ENCODE results near the gene WDR82.
A peak's percentile ranks its signal among the peaks of the same experiment; 100 is the strongest.

Gene WDR82, protein sequence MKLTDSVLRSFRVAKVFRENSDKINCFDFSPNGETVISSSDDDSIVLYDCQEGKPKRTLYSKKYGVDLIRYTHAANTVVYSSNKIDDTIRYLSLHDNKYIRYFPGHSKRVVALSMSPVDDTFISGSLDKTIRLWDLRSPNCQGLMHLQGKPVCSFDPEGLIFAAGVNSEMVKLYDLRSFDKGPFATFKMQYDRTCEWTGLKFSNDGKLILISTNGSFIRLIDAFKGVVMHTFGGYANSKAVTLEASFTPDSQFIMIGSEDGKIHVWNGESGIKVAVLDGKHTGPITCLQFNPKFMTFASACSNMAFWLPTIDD

DNA sequence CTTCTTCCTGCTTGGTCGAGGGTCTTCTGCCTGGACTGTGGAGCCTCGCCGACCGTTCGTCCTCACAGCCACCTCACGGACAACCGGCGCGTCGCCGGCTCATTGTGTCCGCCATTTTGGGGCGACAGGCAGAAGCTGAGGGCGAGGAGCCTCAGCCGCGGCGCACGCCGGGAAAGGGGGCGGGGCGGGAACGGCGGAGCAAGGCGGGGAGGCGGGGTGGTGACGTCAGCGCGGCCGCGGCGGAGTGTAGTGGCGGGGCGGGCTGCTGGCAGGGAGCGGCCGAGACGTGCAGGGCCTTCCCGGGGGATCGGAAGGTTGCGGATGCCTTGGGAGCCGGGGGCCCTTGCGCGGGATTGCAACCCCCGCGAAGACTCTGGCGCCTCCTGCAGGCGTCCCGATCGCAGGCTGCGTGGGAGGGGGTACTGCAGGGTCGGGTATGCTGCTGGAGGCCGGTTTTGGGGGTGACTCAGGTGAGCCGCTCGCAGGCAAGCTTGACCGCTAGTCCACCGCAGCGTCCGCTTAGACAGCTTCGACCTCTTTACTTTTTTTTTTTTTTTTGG is at the start of gene WDR82:
Gene WDR82 (minus strand): TSS at position 140 of the 560 bp plus-strand sequence. CDS start 288 bp downstream, outside the sequence.
- DNase-seq (ENCODE audit: low read depth), result peak; percentile 88

DNA sequence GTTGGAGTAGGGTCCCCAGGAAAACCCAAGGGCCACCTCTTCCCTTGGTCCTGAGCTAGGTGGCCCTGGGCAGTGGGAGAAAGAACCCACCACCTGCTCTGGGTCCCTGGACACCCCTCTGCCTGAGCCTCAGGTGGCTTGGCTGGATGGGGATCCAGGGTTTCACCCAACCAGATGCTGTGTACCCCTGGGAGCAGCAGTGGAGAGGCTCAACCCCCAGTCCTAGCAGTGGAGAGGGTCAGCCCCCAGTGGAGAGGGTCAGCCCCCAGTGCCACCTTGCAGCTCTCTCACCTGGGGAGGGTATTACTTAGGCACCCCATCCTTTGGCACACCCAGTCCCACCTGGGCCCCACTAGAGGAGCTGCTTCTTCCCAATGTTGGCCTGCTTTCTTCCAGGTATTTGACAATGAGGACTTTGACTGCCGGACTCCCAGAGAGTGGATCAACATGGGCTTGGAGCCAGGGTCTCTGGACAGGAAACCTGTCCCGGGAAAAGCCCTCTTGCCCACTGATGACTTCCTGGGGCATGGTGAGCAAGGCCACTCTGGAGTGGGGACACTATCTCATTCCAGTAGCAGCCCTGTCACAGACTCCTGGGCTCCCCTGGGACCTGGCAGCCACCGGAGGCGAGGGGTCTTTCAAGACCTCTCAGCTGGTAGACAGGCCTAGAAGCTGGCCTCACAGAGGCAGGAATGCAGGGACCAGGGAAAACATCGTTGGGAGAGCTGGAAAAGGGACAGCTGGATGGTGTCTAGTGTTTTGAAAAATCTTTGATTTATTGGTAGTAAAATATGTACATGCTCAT is 49.2 kb upstream of the WDR82 start:
- DNase-seq (ENCODE audit: low read depth), result no peak

DNA sequence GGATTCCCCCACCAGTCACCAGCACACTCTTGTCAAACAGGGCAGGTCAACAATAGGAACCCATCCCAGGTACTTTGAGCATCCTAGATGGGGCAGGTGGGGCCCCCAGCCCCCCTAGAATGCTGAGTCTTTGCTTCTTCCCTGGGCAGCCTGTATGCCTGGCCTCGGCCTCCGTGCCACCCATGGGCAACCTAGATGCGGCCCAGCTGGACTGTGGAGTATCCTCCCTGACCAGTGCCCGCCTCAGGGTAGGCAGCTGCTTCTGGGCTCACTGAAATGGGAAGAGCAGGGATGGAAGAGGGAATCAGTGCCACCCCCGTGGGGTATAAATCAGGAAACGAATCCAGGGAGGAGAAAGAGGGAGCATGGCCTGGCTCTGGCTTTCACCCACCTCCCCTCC is 48.5 kb upstream of the WDR82 start:
- no peak for DNase-seq (ENCODE audit: low read depth)

DNA sequence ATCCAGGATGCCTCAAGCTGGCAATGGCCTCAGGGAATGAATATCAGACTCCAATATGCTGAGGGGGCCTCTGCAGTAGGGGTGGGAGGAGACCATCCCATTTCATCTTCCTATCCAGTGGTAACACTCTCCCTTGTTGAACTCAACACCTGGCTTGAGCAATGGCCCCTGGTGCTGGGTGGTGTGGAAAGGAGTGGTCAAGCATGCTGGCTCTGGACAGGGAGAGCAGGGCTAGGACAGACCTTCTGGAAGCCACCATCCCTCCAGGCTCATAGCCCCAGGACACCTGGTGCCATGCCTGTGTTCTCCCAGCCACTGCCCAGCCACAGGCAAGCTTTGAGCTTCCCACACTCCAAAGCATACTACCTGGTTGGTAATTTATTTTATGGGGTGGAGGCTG is 47.2 kb upstream of the WDR82 start:
- DNase-seq (ENCODE audit: low read depth), result no peak

DNA sequence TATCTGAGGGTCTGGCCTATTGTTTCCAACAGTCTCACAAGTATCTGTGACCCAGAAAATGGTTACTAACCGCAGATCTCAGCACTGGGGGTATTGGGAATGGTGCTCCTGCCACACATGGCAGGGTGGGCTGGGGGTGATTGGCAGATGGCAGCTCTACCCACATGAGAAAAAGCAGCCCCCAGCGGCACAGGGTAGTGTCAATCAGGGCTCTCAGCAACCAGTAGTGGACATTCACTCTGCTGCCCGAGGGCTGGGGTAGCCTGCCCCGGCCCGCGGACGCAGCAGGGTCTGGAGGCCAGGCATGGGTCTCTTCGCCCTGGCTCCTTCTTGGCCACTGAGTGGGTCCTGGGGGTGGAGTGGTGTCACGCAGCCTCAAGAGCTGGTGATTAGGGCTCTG is 46.2 kb upstream of the WDR82 start:
- no peak for DNase-seq (ENCODE audit: low read depth)

DNA sequence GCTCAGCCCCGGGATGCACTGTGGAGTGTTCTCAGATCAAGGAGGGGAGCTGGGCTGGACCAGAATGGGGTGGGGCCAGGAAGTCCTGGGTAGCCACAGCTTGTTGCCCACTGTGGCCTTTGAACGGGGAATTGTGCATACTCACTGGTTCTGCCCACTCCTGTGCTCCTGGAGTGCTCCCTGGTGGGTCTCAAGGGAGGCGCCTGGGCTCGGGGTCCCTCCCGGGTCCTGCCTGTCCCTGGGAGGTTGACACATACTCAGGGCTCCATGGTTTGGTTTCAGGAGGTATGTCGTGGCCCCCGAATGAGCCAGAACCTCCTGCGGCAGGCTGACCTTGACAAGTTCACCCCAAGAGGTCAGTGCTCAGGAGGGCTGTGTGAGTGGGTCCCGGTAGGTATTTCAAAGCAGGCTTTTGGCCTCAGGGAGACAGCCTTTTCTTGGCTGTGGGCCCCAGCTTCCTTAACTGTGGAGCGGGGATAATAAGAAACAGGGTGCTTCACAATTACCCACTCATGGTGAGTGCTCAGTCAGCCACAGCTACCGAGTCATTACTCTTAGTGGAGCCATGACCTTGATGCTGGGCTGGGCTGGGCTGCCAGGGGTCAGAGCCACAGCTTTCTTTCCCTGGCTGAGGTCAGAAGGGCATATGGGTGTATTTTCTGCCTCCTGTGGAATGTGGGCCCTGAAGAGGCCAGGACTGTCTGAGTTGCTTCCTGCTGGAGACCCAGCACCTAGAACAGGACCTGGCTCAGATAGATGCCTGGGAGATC is 45.3 kb upstream of the WDR82 start:
- no peak for DNase-seq (ENCODE audit: low read depth)

DNA sequence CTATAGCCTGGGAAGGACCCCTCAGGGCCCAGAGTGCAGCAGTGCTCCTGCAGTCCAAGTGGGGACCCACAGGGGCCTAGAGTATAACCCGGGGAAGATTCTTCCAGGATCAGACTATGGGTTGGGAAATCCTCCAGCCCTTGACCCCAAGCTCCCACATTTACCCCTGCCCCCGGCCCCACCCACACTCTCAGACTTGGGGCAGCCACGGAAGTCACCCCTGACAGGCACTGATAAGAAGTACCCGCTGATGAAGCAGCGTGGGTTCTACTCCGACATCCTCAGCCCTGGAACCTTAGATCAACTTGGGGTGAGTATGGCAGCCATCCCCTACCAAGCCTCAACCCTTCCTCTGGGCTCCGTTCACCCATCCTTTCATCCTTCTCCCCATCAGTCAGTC is 44.0 kb upstream of the WDR82 start:
- DNase-seq (ENCODE audit: low read depth), result no peak

DNA sequence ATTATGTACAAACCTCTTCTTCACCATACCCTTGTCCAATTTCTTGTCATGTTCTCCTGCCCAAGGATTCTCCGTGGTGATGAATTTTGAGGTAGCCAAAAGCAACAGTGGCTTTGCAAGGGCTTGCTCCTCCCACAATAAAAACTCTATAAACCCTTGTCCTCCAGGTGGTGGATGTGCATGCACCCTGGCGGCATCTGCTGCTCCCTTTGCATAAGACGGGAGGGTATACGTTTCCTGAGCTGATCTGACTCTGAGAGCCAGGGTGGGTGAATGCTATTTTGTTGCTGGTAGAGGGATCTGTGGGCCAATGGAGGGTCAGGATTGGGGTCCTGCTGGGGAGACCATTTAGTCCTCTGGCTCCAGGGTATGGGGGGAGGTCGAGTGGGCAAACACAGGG is 43.0 kb upstream of the WDR82 start:
- DNase-seq (ENCODE audit: low read depth), result no peak

DNA sequence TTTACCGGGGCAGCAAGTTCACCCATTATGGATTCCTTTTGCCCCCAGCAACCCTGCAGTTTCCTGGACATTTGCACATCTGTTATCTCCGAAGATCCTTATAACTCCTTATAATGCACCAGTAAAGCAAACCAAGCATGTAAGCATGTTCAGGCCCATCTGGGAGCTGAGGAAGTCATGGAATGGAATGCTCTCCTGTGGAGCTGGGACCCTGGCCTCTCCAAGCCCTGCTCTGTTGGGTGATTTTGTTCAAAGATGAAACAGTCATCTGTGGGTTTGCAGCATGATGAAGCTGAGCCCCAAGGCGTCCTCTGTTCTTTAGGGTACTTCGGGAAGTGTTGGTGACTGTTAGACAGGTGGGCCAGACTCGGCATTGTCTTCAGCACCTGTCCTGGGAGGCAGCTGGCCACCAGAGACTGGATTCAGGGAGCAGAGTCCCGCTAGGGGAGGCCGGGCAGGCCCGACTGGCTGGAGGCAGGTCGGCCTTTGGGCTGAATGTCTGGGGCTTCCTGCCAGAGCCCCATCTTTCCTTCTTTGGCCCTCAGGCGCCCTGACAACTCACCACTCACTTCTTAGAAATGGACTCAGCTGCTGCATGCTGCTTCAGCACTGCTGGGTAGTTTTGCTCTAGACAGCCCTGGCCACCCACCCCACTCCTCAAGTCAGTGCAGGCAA is 41.6 kb upstream of the WDR82 start:
- DNase-seq (ENCODE audit: low read depth), result no peak

DNA sequence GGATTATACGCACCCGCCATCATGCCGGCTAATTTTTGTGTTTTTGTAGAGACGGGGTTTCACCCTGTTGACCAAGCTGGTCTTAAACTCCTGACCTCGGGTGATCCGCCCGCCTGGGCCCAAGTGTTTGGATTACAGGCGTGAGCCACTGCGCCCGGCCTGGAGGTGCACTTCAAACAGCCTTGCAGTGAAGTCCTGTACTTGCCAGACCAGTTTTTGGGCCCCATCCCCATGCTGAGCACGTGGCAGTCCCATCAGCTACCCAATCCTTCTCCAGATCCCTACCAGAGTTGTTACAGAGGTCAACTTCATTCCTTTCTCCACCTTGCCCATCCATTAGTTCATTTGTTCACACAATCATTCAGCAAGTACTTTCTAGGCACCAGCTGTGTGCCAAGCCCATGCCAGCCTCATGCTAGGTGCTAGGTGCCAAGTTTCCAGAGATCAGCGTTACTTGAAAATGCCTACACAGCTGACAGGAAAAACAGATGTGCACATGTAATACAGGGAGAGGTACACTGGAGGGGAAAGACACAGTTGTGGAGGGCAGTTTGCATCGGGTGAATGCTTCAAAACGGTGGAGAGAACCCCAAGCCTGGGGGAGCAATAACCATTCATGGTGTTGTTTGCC is 39.9 kb upstream of the WDR82 start:
- no peak for DNase-seq (ENCODE audit: low read depth)

DNA sequence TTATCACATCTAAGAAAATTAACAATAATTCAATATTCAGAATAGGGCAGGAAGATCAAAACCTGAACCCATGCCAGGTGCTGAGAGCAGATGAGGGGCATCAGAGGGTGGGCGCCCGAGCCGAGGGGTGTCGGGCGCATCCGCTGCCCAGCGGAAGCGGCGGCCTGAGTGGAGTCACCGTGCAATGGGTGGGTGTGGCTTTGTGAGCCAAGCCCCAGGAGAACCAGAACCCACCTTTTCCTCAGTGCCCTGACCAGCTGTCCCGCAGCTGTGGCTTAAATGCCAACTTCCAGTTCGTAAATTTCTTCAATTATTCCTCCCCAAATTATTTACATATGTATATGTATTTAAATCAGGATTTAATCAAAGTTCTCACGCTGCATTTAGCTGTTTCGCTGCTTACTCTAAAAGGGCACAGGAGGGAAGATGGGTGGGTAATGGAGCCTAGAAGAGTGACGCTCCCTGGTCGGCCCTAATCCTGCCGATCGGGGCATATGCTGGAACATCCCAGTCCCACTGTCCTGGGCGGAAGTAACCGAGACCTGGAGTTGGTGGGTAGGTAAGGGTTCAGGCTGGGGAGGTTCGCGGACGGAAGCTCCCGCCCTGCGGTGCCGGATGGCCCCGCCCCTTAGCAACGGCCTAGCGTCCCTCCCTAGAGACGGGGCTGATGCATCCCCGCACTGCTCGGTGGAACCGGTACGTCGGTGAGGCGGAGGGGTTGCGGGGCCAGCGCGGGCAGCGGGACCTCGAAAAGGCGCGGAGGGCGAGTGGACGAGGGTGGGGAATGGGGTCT is 39.0 kb upstream of the WDR82 start:
- DNase-seq (ENCODE audit: low read depth), result no peak

DNA sequence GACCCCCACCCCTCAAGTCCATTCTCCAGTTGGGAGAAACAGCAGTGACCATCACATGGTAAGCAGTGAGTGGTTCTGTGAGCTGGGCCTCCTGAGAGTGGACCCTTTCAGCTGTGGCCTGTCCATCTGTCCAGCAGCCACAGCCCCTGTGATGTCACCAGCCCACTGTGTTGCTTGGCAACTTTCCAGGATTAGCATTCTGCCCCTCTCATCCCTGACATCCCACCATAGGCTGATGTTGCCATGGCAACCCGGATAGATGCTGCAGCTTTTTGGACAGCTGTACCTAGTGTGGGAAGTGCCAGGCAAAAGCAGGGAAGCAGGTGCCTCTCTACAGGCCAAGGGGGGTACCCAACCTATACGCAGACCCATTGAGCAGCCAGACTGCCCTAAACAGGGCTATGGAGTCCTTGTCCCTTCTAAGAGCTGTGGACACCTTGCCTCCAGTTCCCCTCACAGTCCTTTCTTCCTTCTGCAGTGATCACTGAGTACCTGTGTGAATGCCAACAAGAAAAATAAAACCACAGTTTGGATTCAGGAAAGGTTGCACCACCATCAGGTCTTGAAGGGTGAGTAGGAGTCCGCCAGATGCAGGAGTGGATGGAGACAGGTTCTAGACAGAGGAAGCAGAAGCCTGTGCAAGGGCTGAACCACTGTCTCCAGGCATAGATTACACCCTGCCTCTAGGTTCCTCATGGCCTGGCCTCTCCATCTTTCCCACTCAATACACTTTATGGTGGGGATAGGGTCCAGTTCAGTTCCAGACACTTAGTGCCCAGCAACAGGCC is 37.7 kb upstream of the WDR82 start, which contains the start of gene DNAH1:
Gene DNAH1 (plus strand): TSS at position 343 of the 788 bp plus-strand sequence. CDS start 6,124 bp downstream, outside the sequence.
- no peak for DNase-seq (ENCODE audit: low read depth)

DNA sequence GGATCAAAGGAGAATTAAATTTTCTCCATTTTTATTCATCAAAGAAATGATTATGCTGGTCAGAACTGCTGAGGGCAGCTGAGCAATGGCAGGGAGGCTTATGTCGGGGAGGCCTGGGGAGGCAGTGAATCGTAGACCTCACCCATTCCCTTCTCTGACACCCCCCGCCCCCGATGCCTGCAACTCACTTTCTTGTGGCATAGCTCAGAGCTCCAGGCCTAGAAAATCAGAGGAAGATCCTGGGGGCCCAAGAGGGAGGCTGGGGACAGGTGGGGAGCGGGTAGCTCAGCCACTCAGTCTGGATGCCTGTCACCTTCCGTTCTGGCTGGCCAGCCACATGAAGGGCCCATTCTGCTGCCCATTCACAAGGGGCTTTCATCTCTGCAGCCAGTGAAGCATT is 36.6 kb upstream of the WDR82 start:
- DNase-seq (ENCODE audit: low read depth), result no peak

DNA sequence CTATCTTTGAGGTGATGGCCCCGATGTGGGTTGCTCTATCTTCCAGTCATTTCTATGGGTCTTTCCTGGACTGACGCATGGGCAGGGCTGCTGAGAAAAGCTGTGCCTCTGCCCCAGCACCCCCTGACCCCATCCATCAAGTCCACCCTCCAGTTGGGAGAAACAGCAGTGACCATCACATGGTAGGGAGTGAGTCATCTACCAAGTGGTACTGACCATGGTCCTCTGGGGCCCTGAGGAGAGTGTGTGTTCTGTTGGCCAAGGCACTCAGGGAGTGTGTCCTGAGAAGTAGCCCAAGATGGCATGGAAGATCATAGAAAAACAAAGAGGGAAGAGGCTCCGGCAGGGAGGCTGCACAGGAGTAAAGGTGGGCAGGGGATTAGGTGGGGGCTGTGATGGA is 36.0 kb upstream of the WDR82 start:
- DNase-seq (ENCODE audit: low read depth), result no peak

DNA sequence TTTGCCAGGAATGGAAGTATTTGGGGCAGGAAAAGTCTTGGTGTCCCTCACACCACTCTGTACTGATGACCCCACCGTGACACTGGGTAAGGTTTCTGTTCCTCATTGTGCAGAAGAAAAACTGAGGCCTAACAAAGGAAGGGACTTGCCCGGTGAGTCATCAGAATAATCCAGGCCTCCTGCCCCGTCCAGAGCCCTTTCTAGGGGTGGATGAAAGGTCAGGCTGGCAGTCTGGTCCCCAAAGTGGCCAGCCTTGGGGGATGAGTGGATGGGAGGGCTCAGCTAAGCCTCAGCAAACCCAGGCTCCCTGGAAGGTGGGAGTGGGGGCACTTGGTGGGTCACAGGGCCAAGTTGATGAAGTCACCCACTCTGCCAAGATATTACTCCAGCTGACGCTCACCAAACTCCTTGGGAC is 35.3 kb upstream of the WDR82 start:
- DNase-seq (ENCODE audit: low read depth), result no peak

DNA sequence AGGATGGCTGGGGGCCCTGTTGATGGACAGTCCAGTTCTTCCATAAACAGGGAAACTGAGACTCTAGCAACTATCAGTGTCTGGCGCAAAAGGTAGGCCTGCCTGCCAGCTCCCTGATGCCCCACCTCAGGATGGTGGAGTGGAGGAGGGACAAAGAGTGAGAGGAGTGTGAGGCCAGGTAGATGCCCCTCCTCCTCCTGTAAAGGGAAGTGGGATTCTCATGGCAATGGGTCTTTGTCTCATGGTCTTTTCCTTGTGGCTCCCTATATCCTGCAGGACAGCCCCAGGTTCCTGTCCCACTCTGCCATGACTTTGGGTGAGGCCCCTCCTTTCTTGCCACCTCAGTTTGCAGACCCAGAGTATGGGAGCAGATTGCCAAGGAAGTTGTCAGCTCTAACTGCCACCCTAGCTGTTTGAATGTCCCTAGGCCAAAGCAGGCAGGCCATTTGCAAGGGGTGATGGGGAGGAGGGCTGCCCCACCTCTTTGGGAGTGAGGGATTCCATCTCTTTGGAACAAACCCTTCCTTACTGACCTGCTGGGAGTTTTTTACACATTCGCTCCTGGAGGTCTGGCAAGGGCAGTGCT is 34.8 kb upstream of the WDR82 start:
- no peak for DNase-seq (ENCODE audit: low read depth)

DNA sequence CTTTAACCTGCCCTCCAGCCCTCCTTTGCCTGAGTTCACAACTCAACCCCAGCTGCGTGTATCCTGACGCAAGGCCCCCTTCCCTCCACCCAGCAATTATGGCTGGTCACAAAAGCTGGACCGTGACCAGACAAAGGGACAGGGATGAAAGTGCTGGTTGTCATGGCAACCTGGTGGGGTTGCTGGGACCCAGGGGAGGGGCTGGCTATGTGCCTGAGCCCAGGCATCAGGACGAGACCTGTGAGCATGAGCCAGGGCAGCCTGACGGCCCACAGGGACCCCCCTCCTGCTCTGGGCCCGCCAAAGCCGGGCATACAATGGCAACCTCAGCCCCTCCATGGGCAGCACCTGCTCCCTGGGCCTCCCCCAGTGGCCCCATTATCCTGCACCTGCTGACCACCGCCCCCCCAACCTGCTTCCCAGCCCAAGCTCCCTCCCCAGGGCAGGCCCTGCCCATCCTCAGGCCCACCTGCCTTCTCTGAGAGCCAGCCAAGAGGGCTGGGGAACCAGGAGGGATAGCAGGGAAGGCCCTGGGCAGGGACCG is 33.2 kb upstream of the WDR82 start:
- DNase-seq (ENCODE audit: low read depth), result no peak

DNA sequence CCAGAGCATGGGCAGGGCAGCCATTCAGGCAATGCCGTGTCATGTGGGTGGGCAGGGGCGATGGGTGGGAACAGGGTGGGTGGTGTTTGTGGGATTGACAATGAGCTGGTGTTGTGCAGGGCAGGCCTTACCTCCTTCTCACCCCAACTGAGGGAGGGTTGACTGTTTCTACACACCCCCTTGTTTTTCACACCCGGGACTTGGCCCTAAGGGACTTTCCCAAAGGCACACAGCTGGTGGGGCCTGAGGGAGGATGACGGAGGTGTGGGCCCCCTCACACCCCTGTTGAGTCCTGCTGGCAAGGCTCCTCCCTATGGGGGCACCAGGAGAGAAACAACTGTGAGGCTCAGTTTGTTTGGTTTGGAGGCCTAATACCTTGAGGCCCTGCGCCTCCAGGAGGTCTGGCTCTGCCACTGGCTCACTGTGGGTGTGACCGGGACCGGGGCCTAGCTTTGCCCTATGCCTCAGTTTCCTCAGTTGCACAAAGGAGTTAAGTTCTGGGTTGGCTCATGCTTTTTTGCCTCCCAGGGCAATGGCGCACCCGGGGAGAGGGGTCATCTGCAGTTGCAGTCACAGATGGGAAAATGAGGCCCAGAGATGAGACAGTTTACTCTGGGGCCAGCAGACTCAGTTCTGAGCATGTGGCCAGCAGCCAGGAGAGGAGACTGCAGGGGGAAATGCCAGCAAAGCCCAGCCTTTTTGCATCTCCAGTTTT is 32.6 kb upstream of the WDR82 start:
- DNase-seq (ENCODE audit: low read depth), result no peak

Data from fibroblast of the conjunctiva (primary cell).